ENCODE measurements around the gene RAPGEF3.

RAPGEF3 gene

GRCh38 chr12:47783821-47784819 is 25.4 kb upstream of the RAPGEF3 start:
- no peak overlapping the region for H3K4me3 ChIP-seq (ENCODE audit: low read depth, low read length)
- no peak for DNase-seq (ENCODE audit: low read depth)
- TF ChIP-seq MAX (IDR thresholded peaks at IDR 0.05; ENCODE audit: low read depth, low read length) (no peak), POLR2A (IDR thresholded peaks at IDR 0.05; ENCODE audit: extremely low read depth, insufficient read length) (no peak), CTCF (IDR thresholded peaks at IDR 0.05; ENCODE audit: low read depth, low read length) (no peak), MYC (IDR thresholded peaks at IDR 0.05; ENCODE audit: low read depth, low read length) (no peak)

- TF ChIP-seq CTCF (IDR thresholded peaks at IDR 0.05; ENCODE audit: low read depth, low read length) (no peak), MAX (IDR thresholded peaks at IDR 0.05; ENCODE audit: low read depth, low read length) (no peak), MYC (IDR thresholded peaks at IDR 0.05; ENCODE audit: low read depth, low read length) (no peak), POLR2A (IDR thresholded peaks at IDR 0.05; ENCODE audit: extremely low read depth, insufficient read length) (no peak)
- no peak overlapping the region for H3K4me3 ChIP-seq (ENCODE audit: low read depth, low read length)
- no peak for DNase-seq (ENCODE audit: low read depth)
Measured at GRCh38 chr12:47783024-47783755, 24.5 kb upstream of the RAPGEF3 start.

GRCh38 chr12:47782372-47782770 is 23.7 kb upstream of the RAPGEF3 start:
- no peak for TF ChIP-seq CTCF (IDR thresholded peaks at IDR 0.05; ENCODE audit: low read depth, low read length)
- TF ChIP-seq POLR2A (IDR thresholded peaks at IDR 0.05; ENCODE audit: extremely low read depth, insufficient read length): no peak
- TF ChIP-seq MYC (IDR thresholded peaks at IDR 0.05; ENCODE audit: low read depth, low read length): no peak
- TF ChIP-seq MAX (IDR thresholded peaks at IDR 0.05; ENCODE audit: low read depth, low read length): no peak
- H3K4me3 ChIP-seq (ENCODE audit: low read depth, low read length): no peak overlapping the region
- DNase-seq (ENCODE audit: low read depth): no peak

GRCh38 chr12:47781479-47782371 is 23.0 kb upstream of the RAPGEF3 start:
- no peak for TF ChIP-seq POLR2A (IDR thresholded peaks at IDR 0.05; ENCODE audit: extremely low read depth, insufficient read length)
- TF ChIP-seq CTCF (IDR thresholded peaks at IDR 0.05; ENCODE audit: low read depth, low read length): no peak
- DNase-seq (ENCODE audit: low read depth): no peak
- H3K4me3 ChIP-seq (ENCODE audit: low read depth, low read length): no peak overlapping the region

- DNase-seq (ENCODE audit: low read depth): no peak
- H3K4me3 ChIP-seq (ENCODE audit: low read depth, low read length): no peak overlapping the region
- no peak for TF ChIP-seq MYC (IDR thresholded peaks at IDR 0.05; ENCODE audit: low read depth, low read length)
- no peak for TF ChIP-seq POLR2A (IDR thresholded peaks at IDR 0.05; ENCODE audit: extremely low read depth, insufficient read length)
- TF ChIP-seq MAX (IDR thresholded peaks at IDR 0.05; ENCODE audit: low read depth, low read length): no peak
- no peak for TF ChIP-seq CTCF (IDR thresholded peaks at IDR 0.05; ENCODE audit: low read depth, low read length)
Measured at GRCh38 chr12:47779943-47780504, 21.3 kb upstream of the RAPGEF3 start.
